Mesangial cell (primary cell): ENCODE measurements around the gene KRTAP13-2. TPM values are rescaled to one million over a fixed set of nuclear protein-coding genes. Genes with fewer than 3 reads are reported as not detected.

Experiments
- total RNA-seq: library from RNA; depleted of rRNA; stranded (reverse); fragments of >200 nt; gene quantifications from 2 replicates; pipeline ENCODE4 v1.2.3, GENCODE V29; 2015

The KRTAP13-2 gene, protein sequence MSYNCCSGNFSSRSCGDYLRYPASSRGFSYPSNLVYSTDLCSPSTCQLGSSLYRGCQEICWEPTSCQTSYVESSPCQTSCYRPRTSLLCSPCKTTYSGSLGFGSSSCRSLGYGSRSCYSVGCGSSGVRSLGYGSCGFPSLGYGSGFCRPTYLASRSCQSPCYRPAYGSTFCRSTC
- not detected in 2 replicates for total RNA-seq

DNA sequence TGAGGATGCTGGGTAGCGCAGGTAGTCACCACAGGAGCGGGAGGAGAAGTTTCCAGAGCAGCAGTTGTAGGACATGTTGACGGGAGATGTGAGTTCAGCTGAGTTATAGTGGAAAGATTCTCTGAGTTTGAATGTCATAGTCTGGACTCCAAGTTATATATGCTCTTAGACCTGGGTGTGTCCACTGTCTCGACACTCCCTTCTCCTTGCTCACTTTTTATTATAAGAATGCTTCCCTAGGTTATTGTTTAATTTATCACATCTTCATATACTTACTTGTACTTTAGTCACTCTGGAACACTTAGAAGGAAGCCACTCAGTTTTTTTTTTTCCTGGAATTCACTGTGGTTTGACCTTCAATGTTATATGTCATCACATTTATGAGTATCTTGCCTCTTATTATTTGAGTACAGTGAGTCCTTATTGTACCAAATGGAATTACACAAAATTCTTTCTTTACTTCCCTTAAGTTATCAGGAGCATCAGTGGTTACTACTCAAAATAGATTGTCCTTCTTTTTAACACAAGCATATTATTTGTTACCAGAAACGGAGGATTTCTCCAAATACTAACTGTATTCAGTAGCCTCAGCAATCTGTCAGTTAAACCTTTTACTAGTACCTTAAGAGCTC lies at the start of gene KRTAP13-2:
KRTAP13-2 (minus strand) TSS at position 133 of the 632 bp plus-strand sequence; CDS start at position 75, 58 bp downstream.

DNA sequence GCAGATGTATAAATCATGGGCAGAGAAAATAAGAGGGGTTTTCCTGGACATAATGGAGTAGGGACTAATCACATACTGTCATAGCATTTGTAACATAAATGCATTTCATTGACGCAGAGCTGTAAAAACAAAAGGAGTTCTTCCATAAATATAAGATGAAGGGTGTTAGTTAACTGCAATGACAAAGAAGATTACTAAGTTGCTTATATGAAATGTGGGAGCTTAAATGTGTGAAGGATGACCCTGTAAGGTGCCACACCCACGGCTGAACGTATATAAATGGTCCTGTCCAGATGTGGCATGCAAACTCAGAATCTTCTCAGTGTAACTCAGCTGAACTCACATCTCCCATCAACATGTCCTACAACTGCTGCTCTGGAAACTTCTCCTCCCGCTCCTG lies 23.7 kb upstream of the KRTAP13-2 start, which contains the start of gene KRTAP13-1:
KRTAP13-1 (plus strand) TSS at position 301 of the 400 bp plus-strand sequence; CDS start at position 357, 56 bp downstream.

GRCh38 chr21:30348506-30348905 lies 23.6 kb downstream of the KRTAP13-2 start, which contains the start of gene KRTAP23-1:
Gene KRTAP23-1, minus strand, starts transcription at chr21:30348606. Its CDS starts 0 bp downstream, at chr21:30348606.

GRCh38 chr21:30337276-30337744 lies 34.8 kb downstream of the KRTAP13-2 start, which contains the start of gene KRTAP27-1:
Gene KRTAP27-1, minus strand, starts transcription at chr21:30337694. Its CDS starts 26 bp downstream, at chr21:30337668.

Other genes starting within 250 kb of the KRTAP13-2 start
- not detected in 2 replicates for gene CLDN17, start 205.5 kb downstream of the KRTAP13-2 start, total RNA-seq
- not detected in 2 replicates for gene CLDN8, start 156.2 kb downstream of the KRTAP13-2 start, total RNA-seq
- not detected in 2 replicates for gene KRTAP24-1, start 89.3 kb downstream of the KRTAP13-2 start, total RNA-seq
- gene KRTAP25-1, start 82.8 kb downstream of the KRTAP13-2 start, total RNA-seq = not detected in 2 replicates
- gene KRTAP26-1, start 52.0 kb downstream of the KRTAP13-2 start, total RNA-seq = not detected in 2 replicates
- not detected in 2 replicates for gene KRTAP27-1, start 34.6 kb downstream of the KRTAP13-2 start, total RNA-seq
- gene KRTAP23-1, start 23.7 kb downstream of the KRTAP13-2 start, total RNA-seq = not detected in 2 replicates
- not detected in 2 replicates for gene KRTAP13-1, start 23.8 kb upstream of the KRTAP13-2 start, total RNA-seq
- not detected in 2 replicates for gene KRTAP13-3, start 53.7 kb upstream of the KRTAP13-2 start, total RNA-seq
- not detected in 2 replicates for gene KRTAP13-4, start 57.9 kb upstream of the KRTAP13-2 start, total RNA-seq
- gene KRTAP15-1, start 68.0 kb upstream of the KRTAP13-2 start, total RNA-seq = not detected in 2 replicates
- not detected in 2 replicates for gene KRTAP19-1, start 108.1 kb upstream of the KRTAP13-2 start, total RNA-seq
- not detected in 2 replicates for gene KRTAP19-2, start 115.2 kb upstream of the KRTAP13-2 start, total RNA-seq
- not detected in 2 replicates for gene KRTAP19-3, start 119.7 kb upstream of the KRTAP13-2 start, total RNA-seq
- not detected in 2 replicates for gene KRTAP19-4, start 124.9 kb upstream of the KRTAP13-2 start, total RNA-seq
- not detected in 2 replicates for gene KRTAP19-5, start 129.9 kb upstream of the KRTAP13-2 start, total RNA-seq
- gene KRTAP19-6, start 169.6 kb upstream of the KRTAP13-2 start, total RNA-seq = not detected in 2 replicates
- not detected in 2 replicates for gene KRTAP19-7, start 189.0 kb upstream of the KRTAP13-2 start, total RNA-seq
- not detected in 2 replicates for gene KRTAP22-2, start 218.1 kb upstream of the KRTAP13-2 start, total RNA-seq
- gene KRTAP6-3, start 220.2 kb upstream of the KRTAP13-2 start, total RNA-seq = not detected in 2 replicates
- not detected in 2 replicates for gene KRTAP6-2, start 226.6 kb upstream of the KRTAP13-2 start, total RNA-seq
- not detected in 2 replicates for gene KRTAP22-1, start 228.8 kb upstream of the KRTAP13-2 start, total RNA-seq
- not detected in 2 replicates for gene KRTAP6-1, start 241.7 kb upstream of the KRTAP13-2 start, total RNA-seq
- gene KRTAP20-1, start 244.2 kb upstream of the KRTAP13-2 start, total RNA-seq = not detected in 2 replicates
- gene KRTAP20-4, start 248.4 kb upstream of the KRTAP13-2 start, total RNA-seq = not detected in 2 replicates